Mucosa of rectum (tissue), 2 donors: ENCODE measurements around the gene CSH2.

Experiments
- H3K27ac ChIP-seq, 2 donors: one replicate each; pipeline ENCODE4 v1.7.0; 2013; ENCODE audit warnings: inconsistent platforms in 2 of 2, low read depth in 2 of 2, low read length in 2 of 2
- H3K27me3 ChIP-seq, 2 donors: one replicate each; pipeline ENCODE4 v1.7.0; 2013; ENCODE audit warnings: low read length in 2 of 2; ENCODE audit not compliant: control insufficient read depth in 2 of 2, insufficient read depth in 2 of 2
- H3K36me3 ChIP-seq, 2 donors: one replicate each; pipeline ENCODE4 v1.7.0; 2013; ENCODE audit warnings: low read length in 2 of 2; ENCODE audit not compliant: control insufficient read depth in 2 of 2, insufficient read depth in 2 of 2
- H3K4me1 ChIP-seq, 2 donors: one replicate each; pipeline ENCODE4 v1.7.0; 2013; ENCODE audit warnings: low read length in 2 of 2, mild to moderate bottlenecking in 1 of 2; ENCODE audit not compliant: control insufficient read depth in 2 of 2, insufficient read depth in 2 of 2
- H3K4me3 ChIP-seq, 2 donors: one replicate each; pipeline ENCODE4 v1.7.0; 2013; ENCODE audit warnings: low read length in 2 of 2
- H3K9ac ChIP-seq, 2 donors: one replicate each; pipeline ENCODE4 v1.7.0; 2013; ENCODE audit warnings: low read length in 2 of 2, low read depth in 1 of 2, mild to moderate bottlenecking in 1 of 2
- H3K9me3 ChIP-seq, 2 donors: one replicate each; pipeline ENCODE4 v1.7.0; 2013; ENCODE audit warnings: low read length in 2 of 2; ENCODE audit not compliant: control insufficient read depth in 2 of 2
- donor health status: healthy.
- donor health status: Normal muscosa, but diverticular disease.

The CSH2 gene

DNA sequence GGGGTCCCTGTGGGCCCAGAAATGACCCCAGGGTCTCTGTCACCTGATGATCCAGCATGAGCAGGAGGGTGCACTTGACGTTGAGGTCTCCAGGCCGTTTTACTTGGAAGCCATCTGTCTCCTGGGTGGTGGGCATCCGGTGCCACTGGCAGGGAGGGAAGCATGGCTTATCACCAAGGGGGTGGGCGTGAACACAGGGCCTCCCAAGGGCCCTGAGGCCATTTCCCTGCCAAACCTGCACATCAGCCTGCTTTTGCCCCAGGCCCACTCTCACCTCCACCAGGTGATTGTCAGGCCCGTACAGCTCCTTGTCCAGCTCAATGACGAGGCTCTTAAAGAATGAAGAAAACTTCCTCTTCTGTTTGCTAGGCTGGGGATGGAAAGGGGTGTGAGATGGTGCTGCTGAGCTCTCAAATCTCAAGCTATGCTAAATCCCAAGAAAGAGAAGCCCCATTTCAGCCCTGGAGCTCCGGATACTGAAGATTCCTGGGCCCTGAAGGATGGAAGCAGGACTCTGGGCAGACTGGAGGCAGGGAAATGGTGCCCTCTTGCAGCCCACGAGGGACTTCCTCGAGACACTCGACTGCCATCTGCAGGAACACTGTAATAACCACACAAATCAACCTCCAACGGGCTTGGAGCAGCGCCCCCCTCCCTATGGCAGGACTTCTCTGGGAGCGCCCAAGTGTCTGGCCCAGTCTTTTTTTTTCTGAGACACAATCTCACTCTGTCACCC lies 38.9 kb downstream of the CSH2 start:
- Histone ChIP-seq H3K27me3 (no peaks in the 10 kb centered on the region), H3K4me1 (peaks cover 14 to 21% of the 10 kb centered on the region in 2 donors), H3K9ac (no peak overlapping the region), H3K4me3 (no peak overlapping the region), H3K9me3 (no peaks in the 10 kb centered on the region), H3K36me3 (peaks cover 67 to 72% of the 10 kb centered on the region in 2 donors), H3K27ac (no peak overlapping the region)

DNA sequence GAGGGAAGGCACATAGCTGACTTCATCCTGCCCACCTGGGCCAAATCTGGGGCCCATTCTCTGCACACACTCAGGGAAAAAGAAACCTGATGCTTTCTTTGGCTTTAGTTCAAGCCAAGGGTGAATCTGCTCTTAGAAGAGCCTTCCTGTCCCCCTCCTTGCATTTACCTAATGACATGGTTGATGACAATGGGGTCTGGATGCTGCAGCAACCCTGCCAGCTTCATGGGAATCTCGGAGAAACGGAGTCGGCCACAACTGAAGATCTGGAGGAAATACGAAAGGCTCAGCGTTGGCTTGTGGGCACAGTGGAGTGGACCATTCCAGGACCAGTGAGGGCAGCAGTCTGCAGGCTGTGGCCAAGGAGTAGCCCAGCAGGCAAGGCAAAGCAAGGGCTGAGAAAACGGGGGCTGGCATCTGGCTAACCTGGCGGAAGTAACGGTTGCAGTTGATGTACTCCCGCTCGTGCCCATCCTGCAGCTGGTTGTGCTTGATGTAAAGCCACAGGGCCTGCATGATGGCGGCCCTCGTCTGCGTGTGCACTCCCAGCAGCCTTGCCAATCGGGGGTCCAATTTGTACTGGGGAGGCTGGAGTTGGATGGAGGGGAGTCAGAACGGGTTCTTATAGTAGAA lies 39.6 kb downstream of the CSH2 start:
- Histone ChIP-seq H3K9ac (no peak overlapping the region), H3K9me3 (no peaks in the 10 kb centered on the region), H3K36me3 (peaks cover 70 to 78% of the 10 kb centered on the region in 2 donors), H3K4me1 (peaks cover 6 to 14% of the 10 kb centered on the region in 2 donors), H3K27me3 (no peaks in the 10 kb centered on the region), H3K4me3 (no peak overlapping the region), H3K27ac (no peak overlapping the region)

DNA sequence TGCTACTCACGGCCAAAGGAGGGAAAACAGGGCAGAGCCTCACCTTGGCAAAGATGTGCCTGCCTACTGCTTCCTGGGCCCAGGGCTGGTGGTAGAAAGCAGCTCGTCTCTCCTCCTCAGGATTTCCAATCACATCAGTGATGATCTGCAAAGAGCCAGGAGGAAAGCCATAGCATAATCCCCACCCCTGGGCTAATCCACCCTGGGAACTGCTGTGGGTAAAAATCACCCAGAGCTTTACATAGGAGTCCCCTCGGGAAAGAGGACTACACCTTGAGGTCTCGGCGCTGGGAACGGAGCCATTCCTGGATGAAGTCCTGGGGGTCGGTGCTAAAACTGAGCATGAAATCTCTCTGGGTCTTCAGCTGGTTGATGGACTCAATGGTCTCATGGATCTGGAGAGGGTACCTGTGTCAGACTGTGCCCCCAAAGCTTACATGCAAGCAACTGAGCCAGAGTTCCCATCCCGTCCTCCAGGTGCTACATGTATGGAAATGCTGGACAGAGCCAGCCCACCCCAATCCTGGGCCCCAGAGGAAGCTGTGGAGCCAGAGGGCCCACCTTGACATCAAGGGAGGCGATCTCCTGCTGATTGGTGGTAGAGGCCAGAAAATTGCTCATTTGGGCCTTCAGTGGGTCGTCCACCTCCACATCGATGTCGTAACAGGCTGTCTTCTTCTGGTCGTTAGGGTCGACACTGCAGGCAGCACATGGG lies 40.3 kb downstream of the CSH2 start:
- peaks cover 70 to 78% of the 10 kb centered on the region in 2 donors for H3K36me3 ChIP-seq
- no peak overlapping the region for H3K4me3 ChIP-seq
- H3K27ac ChIP-seq: no peak overlapping the region

DNA sequence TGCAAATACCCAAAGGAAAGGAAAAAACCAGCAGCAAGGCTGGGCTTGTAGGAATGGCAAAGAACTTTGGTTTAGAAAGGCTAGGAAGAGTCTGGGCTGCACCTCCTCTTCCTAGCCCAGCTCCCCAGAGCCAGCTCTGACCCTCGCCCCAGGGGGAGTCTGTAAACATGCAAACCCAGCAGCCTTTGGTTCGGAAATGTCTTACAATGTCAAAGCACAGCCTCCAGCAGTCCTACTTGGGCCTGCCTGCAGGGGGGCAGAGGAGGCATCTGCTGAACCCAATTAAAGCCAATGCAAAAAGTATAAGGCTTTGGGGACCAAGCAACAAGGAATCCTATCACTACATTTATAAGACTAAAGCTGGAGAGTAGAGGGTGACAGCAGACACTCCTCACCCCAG lies 41.0 kb downstream of the CSH2 start:
- Histone ChIP-seq H3K36me3 (peaks cover 70 to 78% of the 10 kb centered on the region in 2 donors), H3K9ac (no peak overlapping the region), H3K27ac (no peak overlapping the region), H3K9me3 (no peaks in the 10 kb centered on the region), H3K27me3 (no peaks in the 10 kb centered on the region), H3K4me1 (peaks cover 9 to 14% of the 10 kb centered on the region in 2 donors), H3K4me3 (no peak overlapping the region)

More for the DNA sequence above, 40.3 kb downstream of the CSH2 start:
- H3K4me1 ChIP-seq: peaks cover 6 to 15% of the 10 kb centered on the region in 2 donors
- no peaks in the 10 kb centered on the region for H3K9me3 ChIP-seq
- H3K27me3 ChIP-seq: no peaks in the 10 kb centered on the region
- H3K9ac ChIP-seq: no peak overlapping the region

DNA sequence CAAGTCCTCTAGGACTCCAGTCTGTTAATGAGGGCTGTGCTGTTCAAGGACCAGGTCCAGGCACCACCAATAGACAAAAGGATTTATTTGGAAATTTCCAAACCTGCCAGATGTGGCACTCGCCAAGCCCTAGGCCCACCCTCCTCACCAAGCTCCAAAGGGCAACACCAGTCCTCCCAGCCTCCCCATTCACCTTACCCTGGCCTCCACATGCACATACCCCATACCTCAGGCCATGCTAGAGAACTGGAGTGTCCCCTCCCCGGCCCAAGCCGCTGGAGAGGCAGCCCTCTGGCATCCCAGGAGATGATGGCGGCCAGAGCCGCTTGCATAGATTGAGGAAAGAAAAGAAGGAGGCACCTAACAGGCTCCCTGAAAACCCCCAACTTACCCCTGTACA lies 41.5 kb downstream of the CSH2 start:
- H3K27ac ChIP-seq: no peak overlapping the region
- no peaks in the 10 kb centered on the region for H3K27me3 ChIP-seq
- no peak overlapping the region for H3K9ac ChIP-seq
- H3K36me3 ChIP-seq: peaks cover 67 to 77% of the 10 kb centered on the region in 2 donors
- peaks cover 9 to 15% of the 10 kb centered on the region in 2 donors for H3K4me1 ChIP-seq
- no peaks in the 10 kb centered on the region for H3K9me3 ChIP-seq
- H3K4me3 ChIP-seq: no peak overlapping the region

DNA sequence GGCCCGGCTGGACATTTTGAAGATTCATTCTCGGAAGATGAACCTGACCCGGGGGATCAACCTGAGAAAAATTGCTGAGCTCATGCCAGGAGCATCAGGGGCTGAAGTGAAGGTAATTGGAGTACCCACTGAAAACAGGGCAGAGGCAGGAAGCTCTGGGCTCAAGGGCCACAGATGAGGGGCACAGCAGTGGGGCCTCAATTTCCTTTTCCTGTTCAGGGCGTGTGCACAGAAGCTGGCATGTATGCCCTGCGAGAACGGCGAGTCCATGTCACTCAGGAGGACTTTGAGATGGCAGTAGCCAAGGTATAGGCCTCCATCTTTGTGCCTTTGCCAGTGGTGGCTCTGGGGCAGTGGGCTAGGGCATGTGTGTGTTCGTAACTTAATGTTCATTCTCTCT lies 42.0 kb downstream of the CSH2 start:
- H3K27ac ChIP-seq: no peak overlapping the region
- H3K27me3 ChIP-seq: no peaks in the 10 kb centered on the region
- H3K36me3 ChIP-seq: peaks cover 62 to 72% of the 10 kb centered on the region in 2 donors
- H3K4me1 ChIP-seq: peaks cover 10 to 15% of the 10 kb centered on the region in 2 donors
- no peak overlapping the region for H3K9ac ChIP-seq
- no peak overlapping the region for H3K4me3 ChIP-seq
- no peaks in the 10 kb centered on the region for H3K9me3 ChIP-seq

DNA sequence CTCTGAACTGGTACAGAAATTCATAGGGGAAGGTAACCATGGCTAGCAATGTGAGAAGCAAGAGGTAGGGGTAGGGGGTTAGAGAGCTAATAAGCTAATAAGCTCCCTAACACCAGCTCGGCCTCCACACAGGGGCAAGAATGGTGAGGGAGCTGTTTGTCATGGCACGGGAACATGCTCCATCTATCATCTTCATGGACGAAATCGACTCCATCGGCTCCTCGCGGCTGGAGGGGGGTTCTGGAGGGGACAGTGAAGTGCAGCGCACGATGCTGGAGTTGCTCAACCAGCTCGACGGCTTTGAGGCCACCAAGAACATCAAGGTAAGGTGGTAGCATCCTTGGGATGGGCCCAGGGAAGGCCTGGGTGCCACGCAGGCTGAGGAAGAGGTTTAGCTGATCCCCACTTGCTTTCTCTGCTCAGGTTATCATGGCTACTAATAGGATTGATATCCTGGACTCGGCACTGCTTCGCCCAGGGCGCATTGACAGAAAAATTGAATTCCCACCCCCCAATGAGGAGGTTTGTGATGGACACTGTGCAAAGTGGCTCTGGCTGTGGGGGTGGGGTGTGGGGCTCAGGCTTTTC lies 42.5 kb downstream of the CSH2 start:
- H3K4me1 ChIP-seq: peaks cover 15 to 20% of the 10 kb centered on the region in 2 donors
- peaks cover 62 to 68% of the 10 kb centered on the region in 2 donors for H3K36me3 ChIP-seq
- no peak overlapping the region for H3K9ac ChIP-seq
- no peak overlapping the region for H3K27ac ChIP-seq
- no peaks in the 10 kb centered on the region for H3K9me3 ChIP-seq
- H3K27me3 ChIP-seq: no peaks in the 10 kb centered on the region
- no peak overlapping the region for H3K4me3 ChIP-seq

DNA sequence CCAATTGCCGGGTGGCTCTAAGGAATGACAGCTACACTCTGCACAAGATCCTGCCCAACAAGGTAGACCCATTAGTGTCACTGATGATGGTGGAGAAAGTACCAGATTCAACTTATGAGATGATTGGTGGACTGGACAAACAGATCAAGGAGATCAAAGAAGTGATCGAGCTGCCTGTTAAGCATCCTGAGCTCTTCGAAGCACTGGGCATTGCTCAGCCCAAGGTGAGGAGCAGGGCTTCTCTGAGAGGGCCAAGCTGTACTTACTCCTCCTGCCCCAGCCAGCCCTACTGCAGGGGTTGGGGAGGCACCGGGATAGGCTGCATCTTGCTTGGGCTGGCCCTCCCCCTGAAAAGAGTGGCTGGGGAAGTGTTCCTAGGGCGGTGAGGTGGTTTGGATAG lies 43.2 kb downstream of the CSH2 start:
- Histone ChIP-seq H3K9ac (no peak overlapping the region), H3K27me3 (no peaks in the 10 kb centered on the region), H3K4me1 (peaks cover 18 to 25% of the 10 kb centered on the region in 2 donors), H3K4me3 (no peak overlapping the region), H3K9me3 (no peaks in the 10 kb centered on the region), H3K27ac (no peak overlapping the region), H3K36me3 (peaks cover 58 to 69% of the 10 kb centered on the region in 2 donors)

DNA sequence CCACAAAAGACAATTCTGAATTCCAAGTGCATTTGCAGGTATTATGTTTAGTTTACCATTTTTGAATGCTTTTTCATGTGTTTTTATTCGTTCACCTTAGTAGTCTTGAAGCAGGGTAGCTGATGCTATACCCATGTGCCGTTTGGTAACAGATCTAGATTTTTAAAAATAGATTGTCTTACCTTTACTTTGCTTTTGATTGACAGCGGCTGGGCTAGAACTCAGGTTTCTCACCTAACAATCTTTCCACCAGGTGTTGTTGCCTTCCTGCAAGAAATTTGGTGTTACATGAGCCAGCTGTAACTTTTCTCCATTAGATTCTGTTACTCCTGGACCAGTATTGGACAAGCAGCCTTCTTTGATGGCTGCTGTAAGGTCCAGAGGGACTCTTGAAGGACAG lies 44.5 kb downstream of the CSH2 start:
- Histone ChIP-seq H3K27me3 (no peaks in the 10 kb centered on the region), H3K4me3 (no peak overlapping the region), H3K27ac (no peak overlapping the region), H3K9ac (no peak overlapping the region), H3K4me1 (peaks cover 18 to 22% of the 10 kb centered on the region in 2 donors), H3K9me3 (no peaks in the 10 kb centered on the region), H3K36me3 (peaks cover 61 to 69% of the 10 kb centered on the region in 2 donors)
